ENCODE results near the gene CDK12. TPM values are rescaled to one million over a fixed set of nuclear protein-coding genes. Genes with fewer than 3 reads are reported as not detected.
"Not testable (repeated sequence)": the region's sequence is repeated elsewhere in the genome, so short reads cannot be mapped to it uniquely, and the experiment has no call there.

CDK12 gene
- polyA plus RNA-seq, 1 of the 3 experiments (the other 2 are of a cell fraction): 11.6 TPM

DNA sequence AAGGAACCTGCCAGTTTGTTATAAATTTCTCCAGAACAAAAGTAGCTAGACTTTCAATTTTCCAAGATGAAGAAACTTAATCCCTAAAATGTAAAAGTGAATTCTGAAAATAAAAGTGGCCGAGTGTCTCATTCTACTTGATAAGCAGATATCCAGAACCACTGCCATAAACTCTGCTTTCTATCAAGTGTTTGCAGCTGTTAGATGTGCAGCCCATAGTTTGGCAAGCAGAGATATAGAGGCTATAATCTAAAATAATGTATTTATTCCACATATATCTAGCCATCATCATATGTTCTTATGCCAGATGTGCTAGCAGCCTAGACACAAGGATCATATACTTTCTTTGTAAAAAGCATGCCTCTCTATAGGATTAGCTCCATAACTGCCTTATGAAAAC, 45.1 kb upstream of the CDK12 start:
- ChIA-PET CTCF (interaction anchor here (0.7 to 1.3 kb wide), 3 partner anchors 47 to 209 kb away, joined by 3 to 5 read pairs (median 3); no protein-coding TSS in a partner anchor), POLR2A (no interaction called here)
- TF ChIP-seq SIN3A (IDR thresholded peaks at IDR 0.05; ENCODE audit: borderline replicate concordance, low read depth, low read length) (no peak), FOSL2 (IDR thresholded peaks at IDR 0.05; ENCODE audit: borderline replicate concordance, low read depth) (no peak), RCOR1 (IDR thresholded peaks at IDR 0.05; ENCODE audit: low read length) (no peak), CHD2 (IDR thresholded peaks at IDR 0.05; ENCODE audit: low read length, partially characterized antibody) (no peak), JUND (IDR thresholded peaks at IDR 0.05) (no peak), PBX3 (IDR thresholded peaks at IDR 0.05) (no peak), FOXJ3 (CRISPR knock-in tag; IDR thresholded peaks at IDR 0.05) (no peak), ZBTB33 (IDR thresholded peaks at IDR 0.05; ENCODE audit: borderline replicate concordance, low read depth) (no peak)
- DNase-seq: no peak
- Histone ChIP-seq H3K4me3 (ENCODE audit: low read depth in 2 of 2, low read length in 1 of 2) (no peak overlapping the region), H3K27ac (ENCODE audit: low read depth in 2 of 2, low read length in 1 of 2) (no peak overlapping the region), H3K79me2 (ENCODE audit: insufficient read depth) (no peaks in the 10 kb centered on the region), H3K9me2 (no peaks in the 10 kb centered on the region), H3K4me1 (ENCODE audit: control insufficient read depth in 1 of 2, insufficient read depth in 2 of 2, low read depth in 1 of 2, low read length in 1 of 2) (no peaks in the 10 kb centered on the region), H3K27me3 (ENCODE audit: insufficient read depth) (no peaks in the 10 kb centered on the region), H3K4me2 (no peak overlapping the region), H3K9me3 (no peaks in the 10 kb centered on the region), H3K9ac (no peak overlapping the region), H4K20me1 (ENCODE audit: insufficient read depth) (no peaks in the 10 kb centered on the region), H3K36me3 (replicated peaks in 1 of 2; ENCODE audit: control insufficient read depth in 1 of 2, insufficient read depth in 2 of 2, low read length in 1 of 2) (peaks cover 29 to 47% of the 10 kb centered on the region in 2 experiments), H3F3A (replicated peaks; ENCODE audit: insufficient read depth) (peaks cover 4% of the 10 kb centered on the region), H2AFZ (ENCODE audit: low read depth) (no peak overlapping the region)
- 93% methylated on average over 1 of the region's 1 CpG for WGBS (ENCODE audit: low lambda C conversion rate)

GRCh38 chr17:39429600-39429999, 31.7 kb upstream of the CDK12 start:
- Histone ChIP-seq H3K9me3 (no peaks in the 10 kb centered on the region), H2AFZ (ENCODE audit: low read depth) (no peak overlapping the region), H3K9ac (no peak overlapping the region), H3K36me3 (replicated peaks in 1 of 2; ENCODE audit: control insufficient read depth in 1 of 2, insufficient read depth in 2 of 2, low read length in 1 of 2) (peaks cover 30 to 76% of the 10 kb centered on the region in 2 experiments), H3F3A (replicated peaks; ENCODE audit: insufficient read depth) (no peaks in the 10 kb centered on the region), H3K4me1 (ENCODE audit: control insufficient read depth in 1 of 2, insufficient read depth in 2 of 2, low read depth in 1 of 2, low read length in 1 of 2) (no peaks in the 10 kb centered on the region), H3K27me3 (ENCODE audit: insufficient read depth) (no peaks in the 10 kb centered on the region), H3K27ac (ENCODE audit: low read depth in 2 of 2, low read length in 1 of 2) (no peak overlapping the region), H3K79me2 (ENCODE audit: insufficient read depth) (no peaks in the 10 kb centered on the region; the same call in 1 of the 2 replicates), H3K4me3 (ENCODE audit: low read depth in 2 of 2, low read length in 1 of 2) (no peak overlapping the region), H4K20me1 (ENCODE audit: insufficient read depth) (no peaks in the 10 kb centered on the region), H3K4me2 (no peak overlapping the region), H3K9me2 (no peaks in the 10 kb centered on the region)
- DNase-seq: no peak
- TF ChIP-seq SIN3A (IDR thresholded peaks at IDR 0.05; ENCODE audit: borderline replicate concordance, low read depth, low read length): no peak
- TF ChIP-seq, protein P1, sequence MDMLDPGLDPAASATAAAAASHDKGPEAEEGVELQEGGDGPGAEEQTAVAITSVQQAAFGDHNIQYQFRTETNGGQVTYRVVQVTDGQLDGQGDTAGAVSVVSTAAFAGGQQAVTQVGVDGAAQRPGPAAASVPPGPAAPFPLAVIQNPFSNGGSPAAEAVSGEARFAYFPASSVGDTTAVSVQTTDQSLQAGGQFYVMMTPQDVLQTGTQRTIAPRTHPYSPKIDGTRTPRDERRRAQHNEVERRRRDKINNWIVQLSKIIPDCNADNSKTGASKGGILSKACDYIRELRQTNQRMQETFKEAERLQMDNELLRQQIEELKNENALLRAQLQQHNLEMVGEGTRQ (IDR thresholded peaks at IDR 0.05; ENCODE audit: borderline replicate concordance, low read depth, low read length): no peak
- no peak for TF ChIP-seq PBX3 (IDR thresholded peaks at IDR 0.05)
- no peak for TF ChIP-seq FOXJ3 (CRISPR knock-in tag; IDR thresholded peaks at IDR 0.05)
- TF ChIP-seq, protein P2, sequence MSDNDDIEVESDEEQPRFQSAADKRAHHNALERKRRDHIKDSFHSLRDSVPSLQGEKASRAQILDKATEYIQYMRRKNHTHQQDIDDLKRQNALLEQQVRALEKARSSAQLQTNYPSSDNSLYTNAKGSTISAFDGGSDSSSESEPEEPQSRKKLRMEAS (IDR thresholded peaks at IDR 0.05; ENCODE audit: low read depth): no peak
- TF ChIP-seq FOXM1 (IDR thresholded peaks at IDR 0.05; ENCODE audit: low read depth): no peak
- TF ChIP-seq RXRA (IDR thresholded peaks at IDR 0.05; ENCODE audit: borderline replicate concordance, low read depth): no peak
- no peak for TF ChIP-seq POLR2AphosphoS5 (IDR thresholded peaks at IDR 0.05; ENCODE audit: low read depth, low read length)
- TF ChIP-seq, protein P3, sequence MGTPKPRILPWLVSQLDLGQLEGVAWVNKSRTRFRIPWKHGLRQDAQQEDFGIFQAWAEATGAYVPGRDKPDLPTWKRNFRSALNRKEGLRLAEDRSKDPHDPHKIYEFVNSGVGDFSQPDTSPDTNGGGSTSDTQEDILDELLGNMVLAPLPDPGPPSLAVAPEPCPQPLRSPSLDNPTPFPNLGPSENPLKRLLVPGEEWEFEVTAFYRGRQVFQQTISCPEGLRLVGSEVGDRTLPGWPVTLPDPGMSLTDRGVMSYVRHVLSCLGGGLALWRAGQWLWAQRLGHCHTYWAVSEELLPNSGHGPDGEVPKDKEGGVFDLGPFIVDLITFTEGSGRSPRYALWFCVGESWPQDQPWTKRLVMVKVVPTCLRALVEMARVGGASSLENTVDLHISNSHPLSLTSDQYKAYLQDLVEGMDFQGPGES (IDR thresholded peaks at IDR 0.05; ENCODE audit: low read depth, low read length): no peak
- ChIA-PET POLR2A (no interaction called here), CTCF (no interaction called here)
- WGBS (ENCODE audit: low lambda C conversion rate): 99% methylated on average over 4 of the region's 4 CpGs

GRCh38 chr17:39439868-39440267, 21.4 kb upstream of the CDK12 start:
- 98% methylated on average over 2 of the region's 2 CpGs for WGBS (ENCODE audit: low lambda C conversion rate)
- POLR2A ChIA-PET: not testable (repeated sequence)

More at GRCh38 chr17:39439868-39440267, 21.4 kb upstream of the CDK12 start:
- H3K27me3 ChIP-seq (ENCODE audit: insufficient read depth); H2AFZ ChIP-seq (ENCODE audit: low read depth); H4K20me1 ChIP-seq (ENCODE audit: insufficient read depth); DNase-seq; H3K4me3 ChIP-seq (ENCODE audit: low read depth in 2 of 2, low read length in 1 of 2); H3K4me2 ChIP-seq; H3K9me2 ChIP-seq; H3K9me3 ChIP-seq; H3K4me1 ChIP-seq (ENCODE audit: control insufficient read depth in 1 of 2, insufficient read depth in 2 of 2, low read depth in 1 of 2, low read length in 1 of 2); H3F3A ChIP-seq (replicated peaks; ENCODE audit: insufficient read depth); H3K9ac ChIP-seq; CTCF ChIA-PET; H3K27ac ChIP-seq (ENCODE audit: low read depth in 2 of 2, low read length in 1 of 2): not testable (repeated sequence)
- peaks cover 22 to 85% of the 10 kb centered on the region in 2 experiments for H3K36me3 ChIP-seq (replicated peaks in 1 of 2; ENCODE audit: control insufficient read depth in 1 of 2, insufficient read depth in 2 of 2, low read length in 1 of 2)
- H3K79me2 ChIP-seq (ENCODE audit: insufficient read depth): peaks cover 10% of the 10 kb centered on the region; the same call in 1 of the 2 replicates

Measured in SK-N-SH (cell line).